K562 (cell line): ENCODE data around the gene CEP290. TPM values are rescaled to one million over a fixed set of nuclear protein-coding genes. Genes with fewer than 3 reads are reported as not detected.

ENCODE experiments used
- ATAC-seq: fragments of 200-7000 bp; cut with Tn5 transposase; 3 replicates; pipeline ENCODE4 v1.9.1; 2020; ENCODE audit warnings: moderate library complexity
- BruUV-seq: library from RNA; stranded (reverse); fragments of 400-500 nt; replicated peaks from 2 replicates; lab custom pipeline; 2021; lab: Mats Ljungman, UMichigan
- CTCF ChIA-PET: fragments of 300-600 bp; formaldehyde crosslinking; extraction: SDS; loops from one replicate; lab custom pipeline; 2021; ENCODE audit warnings: low intra/inter-chr PET ratio; lab: Yijun Ruan, JAX
- POLR2A ChIA-PET: fragments of 300-600, 350-650 bp; sonication (Branson Sonifier 250); formaldehyde crosslinking; extraction: SDS; loops from one replicate; lab custom pipeline; 2021; ENCODE audit warnings: antibody characterized with exemption, inconsistent platforms; lab: Yijun Ruan, JAX
- DNase-seq, 4 experiments: peaks; one replicate each; pipeline versions ENCODE4 v3.0.0 to v3.0.0-alpha.2; 2011 to 2018; ENCODE audit warnings: low spot score in 3 of 4, mixed read lengths in 3 of 4; ENCODE audit errors: extremely low read depth in 1 of 4
- FAIRE-seq: peaks from 2 replicates; lab custom pipeline; 2011; peaks lifted over from hg19 to GRCh38; lab: Jason Lieb, UNC
- H2AFZ ChIP-seq: 2 replicates; pipeline ENCODE4 v1.6.0; 2011; ENCODE audit warnings: low read depth, low read length, control low read depth, inconsistent platforms
- H3K27ac ChIP-seq: fragments of 200-600 bp; 3 replicates; pipeline ENCODE4 v1.8.0; 2011; ENCODE audit warnings: low read depth, mild to moderate bottlenecking, control low read depth, inconsistent platforms, low read length, moderate library complexity, mixed read lengths; ENCODE audit errors: extremely low read depth
- H3K27me3 ChIP-seq, 2 experiments: fragments of 300-600 bp in 1 of 2; 2 replicates in 1 of 2; 3 replicates in 1 of 2; pipeline versions ENCODE4 v1.6.0 to v1.8.0; 2011; ENCODE audit warnings: inconsistent platforms in 2 of 2, low read length in 2 of 2, mild to moderate bottlenecking in 1 of 2, mixed read lengths in 1 of 2, moderate library complexity in 1 of 2; ENCODE audit not compliant: control insufficient read depth in 2 of 2, insufficient read depth in 2 of 2
- H3K36me3 ChIP-seq: fragments of 300-600 bp; 3 replicates; pipeline ENCODE4 v1.8.0; 2011; ENCODE audit warnings: mild to moderate bottlenecking, low read length, inconsistent platforms; ENCODE audit not compliant: control insufficient read depth, insufficient read depth
- H3K4me1 ChIP-seq, 2 experiments: fragments of 200-600 bp in 1 of 2; replicated peaks in 1 of 2; 2 replicates in 1 of 2; 3 replicates in 1 of 2; pipeline versions ENCODE4 v1.5.1 to v1.8.0; 2011; ENCODE audit warnings: inconsistent platforms in 2 of 2, low read length in 2 of 2, mild to moderate bottlenecking in 1 of 2, mixed read lengths in 1 of 2, moderate library complexity in 1 of 2; ENCODE audit not compliant: control insufficient read depth in 2 of 2, insufficient read depth in 2 of 2
- H3K4me2 ChIP-seq: 2 replicates; pipeline ENCODE4 v1.6.1; 2011; ENCODE audit warnings: low read length, control low read depth, inconsistent platforms, mixed read lengths; ENCODE audit not compliant: insufficient read depth
- H3K4me3 ChIP-seq: fragments of 200-600 bp; sonication (generic), shearing (Covaris generic); 2 replicates; pipeline ENCODE4 v1.5.1; 2016; ENCODE audit warnings: control low read depth, inconsistent platforms
- H3K79me2 ChIP-seq: fragments of 200-600 bp; 3 replicates; pipeline ENCODE4 v1.8.0; 2011; ENCODE audit warnings: low read length, inconsistent platforms; ENCODE audit not compliant: control insufficient read depth, insufficient read depth
- H3K9ac ChIP-seq, 2 experiments: 2 replicates each; pipeline versions ENCODE4 v1.6.0 to v1.6.1; 2011; ENCODE audit warnings: low read depth in 2 of 2, low read length in 2 of 2, control low read depth in 1 of 2, inconsistent platforms in 1 of 2, mild to moderate bottlenecking in 1 of 2, mixed read lengths in 1 of 2; ENCODE audit not compliant: insufficient read depth in 1 of 2
- H3K9me1 ChIP-seq: one replicate; pipeline ENCODE4 v1.6.0; 2011; ENCODE audit warnings: inconsistent platforms, mild to moderate bottlenecking, low read length, moderate library complexity; ENCODE audit not compliant: control insufficient read depth, insufficient read depth
- H3K9me3 ChIP-seq: replicated peaks from 2 replicates; pipeline ENCODE4 v1.5.1; 2011; ENCODE audit warnings: low read depth, low read length, inconsistent platforms; ENCODE audit not compliant: control insufficient read depth, insufficient read depth
- H4K20me1 ChIP-seq: replicated peaks from 2 replicates; pipeline ENCODE4 v1.6.1; 2011; ENCODE audit warnings: low read length, inconsistent platforms, mixed read lengths; ENCODE audit not compliant: control insufficient read depth, insufficient read depth
- CEBPB ChIP-seq: fragments of 450-650 bp; IDR thresholded peaks from 2 replicates; pipeline ENCODE4 v1.6.1; 2016; ENCODE audit warnings: missing genetic modification characterization, missing compliant biosample characterization
- CEBPG ChIP-seq, 3 experiments: fragments of 200-800 bp in 1 of 3; sonication (Bioruptor generic) in 1 of 3; sonication (generic) in 1 of 3; formaldehyde crosslinking in 1 of 3; IDR thresholded peaks in 2 of 3; conservative IDR thresholded peaks in 1 of 3; 2 replicates each; pipeline versions ENCODE4 v1.6.1 to v1.8.0; 2016 to 2022; ENCODE audit warnings: missing compliant biosample characterization in 2 of 3, missing genetic modification characterization in 2 of 3, mild to moderate bottlenecking in 1 of 3, missing genetic modification reagents in 1 of 3
- PYGO2 ChIP-seq: fragments of 450-650 bp; IDR thresholded peaks from 2 replicates; pipeline ENCODE4 v1.6.1; 2016; ENCODE audit warnings: mild to moderate bottlenecking, missing genetic modification characterization, moderate library complexity, missing compliant biosample characterization
- ZBTB40 ChIP-seq, 2 experiments: fragments of 450-650 bp in 1 of 2; sonication (generic) in 1 of 2; formaldehyde crosslinking in 1 of 2; IDR thresholded peaks; 2 replicates each; pipeline versions ENCODE4 v1.7.1 to v1.9.0; 2016 to 2022; ENCODE audit warnings: inconsistent platforms in 1 of 2, mild to moderate bottlenecking in 1 of 2, missing genetic modification reagents in 1 of 2
- ZEB2 ChIP-seq: fragments of 450-650 bp; IDR thresholded peaks from 2 replicates; pipeline ENCODE4 v1.6.1; 2016
- WGBS: fragments of 100-300 bp; shearing (Covaris generic); methylation state at CpG from one replicate; pipeline ENCODE4 v1.1.6; 2016; ENCODE audit warnings: low coverage, mixed read lengths; ENCODE audit not compliant: insufficient coverage; ENCODE audit errors: missing lambda C conversion rate; 5-methylcytosine and 5-hydroxymethylcytosine counted together
- in situ Hi-C: fragments of 300-500 bp; cut with MboI; formaldehyde crosslinking; loops from 4 replicates; pipeline ENCODE4 v1.15.0; 2018; ENCODE audit warnings: inconsistent platforms, mixed read lengths
- intact Hi-C: fragments of 100-400 bp; cut with micrococcal nuclease; formaldehyde crosslinking; loops from 2 replicates; pipeline ENCODE4 v1.14.2; 2022
- polyA plus RNA-seq, 8 experiments: library from polyadenylated mRNA; depleted of rRNA in 4 of 8; stranded (reverse) in 5 of 8; unstranded in 3 of 8; fragments of >200 nt; fragmentation: Nextera tagmentation in 2 of 8; fragmentation: Illumina TruSeq in 1 of 8; extraction: Ambion mirVana in 2 of 8; extraction: Trizol in 1 of 8; gene quantifications; 2 replicates each; pipeline versions ENCODE4 v1.2.1 to v1.2.3, GENCODE V29; 2011 to 2014; ENCODE audit warnings: inconsistent platforms in 1 of 8, missing spikeins in 1 of 8
- total RNA-seq, 7 experiments: library from RNA; depleted of rRNA in 6 of 7; stranded (reverse); fragments of >200 nt in 6 of 7; fragmentation: Illumina TruSeq in 2 of 7; extraction: Trizol in 2 of 7; gene quantifications; 2 replicates each; pipeline versions ENCODE4 v1.2.1 to v1.2.3, GENCODE V29; 2011 to 2021; ENCODE audit warnings: low replicate concordance in 1 of 7

CEP290 gene
- total and polyA plus RNA-seq, 9 of the 15 experiments (the other 6 are each of a cell fraction or from before 2014, with no cell fraction given): 7.2 to 19.4 (median 18.1) TPM

DNA sequence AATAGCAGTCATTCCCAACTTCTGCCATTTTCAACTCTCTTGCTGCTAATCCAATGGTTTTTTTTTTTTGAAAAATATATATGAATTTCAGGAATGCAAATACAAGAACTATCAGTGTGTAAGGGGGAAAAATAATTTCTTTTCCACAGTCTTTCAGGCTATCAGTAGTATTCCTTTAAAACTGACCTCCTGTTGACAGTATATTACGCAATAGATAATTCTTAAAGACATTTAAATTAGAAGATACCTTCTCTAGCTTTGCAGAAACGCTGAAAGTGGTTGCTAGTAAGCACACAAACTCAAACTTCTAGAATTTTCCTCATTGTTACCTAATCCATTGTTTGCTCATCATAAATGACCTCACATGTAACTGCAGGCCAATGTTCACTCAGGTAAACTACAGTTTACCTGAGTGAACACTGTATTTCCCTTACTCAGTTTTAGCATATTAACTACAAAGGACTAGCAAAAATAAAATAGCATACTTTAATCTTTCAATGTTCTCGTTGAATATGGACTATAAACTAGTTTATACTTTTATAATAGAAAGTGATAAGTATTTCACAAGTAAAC lies 112.7 kb downstream of the CEP290 start, which contains the start of gene C12orf50:
Gene C12orf50, minus strand, starts transcription at position 309 of the 573 bp plus-strand sequence. CDS start 2,439 bp downstream, outside the sequence.
- TF ChIP-seq ZEB2 (no peak), CEBPG (CRISPR knock-in tag; IDR thresholded peaks at IDR 0.05) (no peak), CEBPG (tag; conservative IDR thresholded peaks at IDR 0.05 in 1 of 2, IDR thresholded peaks at IDR 0.05 in 1 of 2) (peak; percentile 53 to 95; a peak in 3 of 4 replicates), CEBPB (tag) (peak; percentile 89)
- TF ChIP-seq, all 486 proteins: peak for 2
- Histone ChIP-seq H3K4me3 (no peak within 1 kb of the TSS), H3K9ac (no peak within 1 kb of the TSS), H3K27ac (no peak within 1 kb of the TSS), H3K79me2 (no peaks in the 10 kb centered on the region), H4K20me1 (no peaks in the 10 kb centered on the region), H3K36me3 (no peaks in the 10 kb centered on the region), H2AFZ (no peak within 1 kb of the TSS), H3K4me2 (no peak within 1 kb of the TSS), H3K4me1 (no peaks in the 10 kb centered on the region), H3K27me3 (no peaks in the 10 kb centered on the region), H3K9me3 (no peaks in the 10 kb centered on the region; the same call in 1 of the 2 replicates), H3K9me1 (no peaks in the 10 kb centered on the region)
- POLR2A ChIA-PET: no interaction called here
- CTCF ChIA-PET: no interaction called here
- BruUV-seq: no TSS peak
- no peak for ATAC-seq
- no peak for FAIRE-seq
- intact Hi-C loops: no loop called here
- 2% methylated on average over 3 of the region's 3 CpGs for WGBS
- in situ Hi-C loops: no loop called here
- DNase-seq: no peak

DNA sequence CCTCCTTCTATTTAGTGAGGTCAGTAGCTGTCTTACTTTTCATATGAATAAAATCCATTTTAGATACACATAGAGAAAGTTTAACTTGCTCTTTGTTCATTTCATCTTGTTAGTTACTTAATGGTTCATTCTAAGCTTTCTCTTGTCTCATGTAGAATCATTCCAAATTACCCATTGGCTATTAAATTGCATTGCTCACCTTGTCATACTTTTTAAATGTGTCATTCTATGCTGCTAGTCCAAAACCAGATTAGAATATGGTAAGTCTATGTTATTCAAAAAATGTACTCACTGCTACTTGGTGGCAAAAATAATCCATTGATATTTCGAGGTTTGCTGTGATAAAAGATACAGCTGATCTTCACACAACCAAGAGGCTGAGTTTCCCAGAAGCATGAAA lies 115.7 kb downstream of the CEP290 start:
- H3K36me3 ChIP-seq: no peaks in the 10 kb centered on the region
- H4K20me1 ChIP-seq: no peaks in the 10 kb centered on the region
- H3K27me3 ChIP-seq: no peaks in the 10 kb centered on the region
- H3K27ac ChIP-seq: no peak overlapping the region
- H3K9me3 ChIP-seq: no peaks in the 10 kb centered on the region
- no peaks in the 10 kb centered on the region for H3K9me1 ChIP-seq
- in situ Hi-C loops (no loop called here), intact Hi-C loops (no loop called here)
- ChIA-PET CTCF (no interaction called here), POLR2A (no interaction called here)
- no TSS peak for BruUV-seq
- H3K9ac ChIP-seq: no peak overlapping the region
- no peaks in the 10 kb centered on the region for H3K4me1 ChIP-seq
- no peak overlapping the region for H2AFZ ChIP-seq
- H3K4me3 ChIP-seq: no peak overlapping the region
- WGBS: 0% methylated on average over 1 of the region's 1 CpG
- ATAC-seq: no peak
- no peaks in the 10 kb centered on the region for H3K79me2 ChIP-seq
- no peak for FAIRE-seq
- H3K4me2 ChIP-seq: no peak overlapping the region
- DNase-seq: no peak
- TF ChIP-seq PYGO2 (tag): no peak
- TF ChIP-seq ZBTB40 (IDR thresholded peaks at IDR 0.05): no peak
- no peak for TF ChIP-seq ZBTB40 (CRISPR knock-in tag; IDR thresholded peaks at IDR 0.05)
